GM12874 (cell line): ENCODE results near the gene MIA2.

Experiments
- CTCF ChIP-seq: IDR thresholded peaks from 2 replicates; pipeline ENCODE4 v1.5.1; 2011; ENCODE audit warnings: low read depth, mild to moderate bottlenecking, control low read depth, low read length, moderate library complexity; ENCODE audit not compliant: insufficient read depth

Gene MIA2

GRCh38 chr14:39318574-39318973 lies 84.9 kb downstream of the MIA2 start:
- TF ChIP-seq CTCF: no peak

GRCh38 chr14:39319381-39319780 lies 85.7 kb downstream of the MIA2 start:
- TF ChIP-seq CTCF: no peak

DNA sequence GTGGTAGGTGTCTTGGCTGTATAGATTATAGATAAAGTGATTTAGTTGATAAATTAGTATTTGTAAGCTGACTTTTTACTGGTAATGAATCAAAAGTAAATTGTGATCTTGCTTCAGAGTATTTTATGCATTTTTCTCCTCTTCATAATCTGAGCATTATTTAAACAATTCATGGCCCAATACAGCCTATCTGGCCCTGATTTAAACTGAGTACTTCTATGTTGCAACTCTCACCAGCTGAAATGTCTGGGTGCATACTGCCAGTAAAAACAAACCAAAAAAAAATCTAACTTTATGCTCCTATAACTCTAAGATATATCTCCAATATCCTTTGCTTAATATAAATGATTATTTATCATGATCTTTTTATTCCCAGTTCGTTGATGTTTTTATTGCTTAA lies 86.6 kb downstream of the MIA2 start:
- TF ChIP-seq CTCF: no peak

DNA sequence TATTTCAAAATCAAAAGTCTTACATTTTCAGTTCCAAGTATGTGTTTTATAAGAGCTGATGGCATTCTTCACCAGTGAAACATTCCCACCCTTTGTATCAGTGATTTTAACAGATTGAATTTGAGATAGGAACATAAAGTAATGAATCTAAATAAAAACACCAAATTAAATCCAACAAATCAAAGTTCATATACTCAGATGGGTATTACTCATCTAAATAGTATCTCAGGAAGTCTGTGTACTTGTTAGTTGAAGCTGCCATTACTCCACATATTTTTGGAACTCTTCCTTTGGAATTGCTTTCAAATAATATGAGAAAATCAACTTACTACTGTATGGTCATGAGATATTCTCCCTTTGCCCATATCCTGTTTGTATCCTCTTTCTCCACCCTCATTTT lies 89.1 kb downstream of the MIA2 start:
- TF ChIP-seq CTCF: no peak

- TF ChIP-seq CTCF: no peak
Measured at GRCh38 chr14:39324097-39324496, 90.4 kb downstream of the MIA2 start.

DNA sequence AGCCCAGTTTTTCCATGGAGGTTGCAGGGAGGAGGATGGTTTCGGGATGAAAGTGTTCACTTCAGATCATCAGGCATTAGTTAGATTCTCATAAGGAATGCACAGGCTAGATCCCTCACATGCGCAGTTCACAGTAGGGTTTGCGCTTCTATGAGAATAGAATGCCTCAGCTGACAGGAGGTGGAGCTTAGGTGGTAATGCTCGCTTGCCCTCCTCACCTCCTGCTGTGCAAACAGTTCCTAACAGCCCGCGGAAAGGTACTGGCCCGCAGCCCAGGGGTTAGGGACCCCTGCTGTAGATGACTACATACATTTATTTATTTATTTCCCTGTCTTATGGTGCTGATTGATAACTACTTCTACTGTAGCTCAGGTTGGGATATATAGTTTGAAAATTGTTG lies 105.3 kb downstream of the MIA2 start:
- TF ChIP-seq CTCF: no peak

DNA sequence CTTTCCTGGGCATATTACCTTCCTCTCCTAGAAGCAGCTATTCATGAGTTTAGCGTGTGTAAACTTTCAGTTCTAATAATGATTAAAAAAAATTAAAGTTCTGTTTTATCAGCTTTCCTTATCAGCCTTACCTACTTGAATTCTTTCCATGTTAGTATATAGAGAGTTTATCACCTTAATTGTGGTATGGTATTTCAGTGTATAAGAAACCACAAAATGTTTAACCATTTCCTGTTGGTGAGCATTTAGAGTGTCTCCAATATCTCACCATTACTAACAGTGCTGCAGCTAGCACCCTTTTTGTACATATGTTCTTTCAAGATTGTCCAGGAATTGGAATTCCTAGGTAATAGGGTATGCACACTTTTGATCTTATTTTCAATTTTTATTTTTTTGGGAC lies 109.1 kb downstream of the MIA2 start:
- TF ChIP-seq CTCF: no peak

DNA sequence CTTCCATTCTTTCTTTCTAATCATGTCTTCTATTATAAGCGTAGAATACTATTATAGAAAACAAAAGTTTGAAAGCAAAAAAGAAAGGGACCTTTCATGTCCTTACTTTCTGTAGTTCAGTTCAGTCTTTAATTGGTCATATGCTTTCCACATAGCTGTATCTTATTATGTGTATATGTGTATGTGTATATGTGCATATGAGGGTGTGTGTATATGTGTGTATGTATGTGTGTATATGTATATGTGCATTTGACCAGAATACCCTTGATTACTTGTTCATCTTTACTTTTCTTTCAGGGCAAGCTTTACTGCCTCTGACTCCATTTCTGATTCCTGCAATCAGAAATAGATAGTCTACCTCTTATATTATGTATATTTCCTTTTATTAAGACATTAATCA lies 109.9 kb downstream of the MIA2 start:
- no peak for TF ChIP-seq CTCF
